Measurements from ENCODE around the gene FUT2.

The FUT2 gene

DNA sequence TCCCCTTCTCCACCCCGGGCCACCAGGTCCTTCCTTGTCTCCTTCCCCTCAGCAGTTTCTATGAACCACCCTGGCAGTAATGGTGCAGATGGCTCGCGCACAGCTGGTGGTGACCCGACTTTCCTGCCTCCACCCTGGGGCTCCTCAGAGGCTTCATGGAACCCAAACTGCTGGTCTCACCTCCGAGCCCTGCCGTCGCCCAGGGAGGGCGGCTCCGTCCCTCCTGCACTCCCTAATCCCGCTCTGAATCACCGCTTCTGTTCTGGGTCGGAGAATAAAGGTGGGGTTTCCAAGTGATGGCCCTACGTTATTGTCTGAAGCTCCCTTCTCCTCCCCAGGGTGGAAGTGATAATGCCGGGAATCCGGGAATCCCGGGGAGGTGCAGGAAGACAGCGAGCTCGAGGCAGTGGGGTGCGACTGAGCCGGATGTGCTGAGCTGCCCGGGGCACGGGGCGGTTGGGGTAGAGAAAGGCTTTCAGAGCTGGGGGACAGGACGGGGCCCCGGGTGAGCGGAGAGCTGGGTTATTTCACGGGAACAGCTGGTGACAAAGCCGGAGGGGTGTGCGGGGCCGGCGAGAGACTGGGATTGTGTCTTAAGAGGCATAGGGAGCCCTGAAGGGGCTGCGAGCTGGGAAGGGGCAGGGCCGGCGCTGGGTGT is 711 bp downstream of the FUT2 start:
- TF ChIP-seq TAF1 (IDR thresholded peaks at IDR 0.05; ENCODE audit: borderline replicate concordance, insufficient read depth, low read length): no peak
- TF ChIP-seq POLR2AphosphoS5 (IDR thresholded peaks at IDR 0.05; ENCODE audit: low read depth, low read length): no peak
- no peak for TF ChIP-seq FOXP2 (optimal IDR thresholded peaks at IDR 0.05; ENCODE audit: borderline replicate concordance, extremely low read depth, extremely low read length, insufficient read depth)
- TF ChIP-seq, protein P1, sequence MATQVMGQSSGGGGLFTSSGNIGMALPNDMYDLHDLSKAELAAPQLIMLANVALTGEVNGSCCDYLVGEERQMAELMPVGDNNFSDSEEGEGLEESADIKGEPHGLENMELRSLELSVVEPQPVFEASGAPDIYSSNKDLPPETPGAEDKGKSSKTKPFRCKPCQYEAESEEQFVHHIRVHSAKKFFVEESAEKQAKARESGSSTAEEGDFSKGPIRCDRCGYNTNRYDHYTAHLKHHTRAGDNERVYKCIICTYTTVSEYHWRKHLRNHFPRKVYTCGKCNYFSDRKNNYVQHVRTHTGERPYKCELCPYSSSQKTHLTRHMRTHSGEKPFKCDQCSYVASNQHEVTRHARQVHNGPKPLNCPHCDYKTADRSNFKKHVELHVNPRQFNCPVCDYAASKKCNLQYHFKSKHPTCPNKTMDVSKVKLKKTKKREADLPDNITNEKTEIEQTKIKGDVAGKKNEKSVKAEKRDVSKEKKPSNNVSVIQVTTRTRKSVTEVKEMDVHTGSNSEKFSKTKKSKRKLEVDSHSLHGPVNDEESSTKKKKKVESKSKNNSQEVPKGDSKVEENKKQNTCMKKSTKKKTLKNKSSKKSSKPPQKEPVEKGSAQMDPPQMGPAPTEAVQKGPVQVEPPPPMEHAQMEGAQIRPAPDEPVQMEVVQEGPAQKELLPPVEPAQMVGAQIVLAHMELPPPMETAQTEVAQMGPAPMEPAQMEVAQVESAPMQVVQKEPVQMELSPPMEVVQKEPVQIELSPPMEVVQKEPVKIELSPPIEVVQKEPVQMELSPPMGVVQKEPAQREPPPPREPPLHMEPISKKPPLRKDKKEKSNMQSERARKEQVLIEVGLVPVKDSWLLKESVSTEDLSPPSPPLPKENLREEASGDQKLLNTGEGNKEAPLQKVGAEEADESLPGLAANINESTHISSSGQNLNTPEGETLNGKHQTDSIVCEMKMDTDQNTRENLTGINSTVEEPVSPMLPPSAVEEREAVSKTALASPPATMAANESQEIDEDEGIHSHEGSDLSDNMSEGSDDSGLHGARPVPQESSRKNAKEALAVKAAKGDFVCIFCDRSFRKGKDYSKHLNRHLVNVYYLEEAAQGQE (IDR thresholded peaks at IDR 0.05; ENCODE audit: insufficient read depth in 1 of 2, low read depth in 2 of 2, low read length in 2 of 2): no peak
- no peak for TF ChIP-seq SIN3A (IDR thresholded peaks at IDR 0.05; ENCODE audit: borderline replicate concordance, insufficient read depth, low read length)

DNA sequence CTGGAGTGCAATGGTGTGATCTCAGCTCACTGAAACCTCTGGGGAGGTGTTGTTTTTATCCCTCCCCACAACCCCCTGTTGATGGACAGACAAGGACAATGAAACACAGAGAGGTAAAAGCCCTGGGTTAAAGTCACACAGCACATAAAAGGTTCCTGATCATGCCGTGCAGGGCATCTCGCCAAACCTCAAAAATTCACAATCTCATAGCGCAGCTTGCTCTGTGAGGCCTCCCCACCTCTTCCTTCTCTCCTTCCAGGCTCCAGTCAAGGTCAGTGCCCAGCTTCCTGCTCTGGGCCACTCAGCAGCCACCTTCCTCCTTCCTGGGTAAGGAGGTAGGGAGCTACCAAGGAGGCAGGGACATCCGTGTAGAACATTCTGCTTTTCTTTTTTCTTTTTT is 2.3 kb downstream of the FUT2 start:
- TF ChIP-seq POLR2AphosphoS5 (IDR thresholded peaks at IDR 0.05; ENCODE audit: low read depth, low read length): no peak
- no peak for TF ChIP-seq SIN3A (IDR thresholded peaks at IDR 0.05; ENCODE audit: borderline replicate concordance, insufficient read depth, low read length)
- TF ChIP-seq, protein P1 (IDR thresholded peaks at IDR 0.05; ENCODE audit: insufficient read depth in 1 of 2, low read depth in 2 of 2, low read length in 2 of 2): no peak
- no peak for TF ChIP-seq TAF1 (IDR thresholded peaks at IDR 0.05; ENCODE audit: borderline replicate concordance, insufficient read depth, low read length)
- TF ChIP-seq FOXP2 (optimal IDR thresholded peaks at IDR 0.05; ENCODE audit: borderline replicate concordance, extremely low read depth, extremely low read length, insufficient read depth): no peak

DNA sequence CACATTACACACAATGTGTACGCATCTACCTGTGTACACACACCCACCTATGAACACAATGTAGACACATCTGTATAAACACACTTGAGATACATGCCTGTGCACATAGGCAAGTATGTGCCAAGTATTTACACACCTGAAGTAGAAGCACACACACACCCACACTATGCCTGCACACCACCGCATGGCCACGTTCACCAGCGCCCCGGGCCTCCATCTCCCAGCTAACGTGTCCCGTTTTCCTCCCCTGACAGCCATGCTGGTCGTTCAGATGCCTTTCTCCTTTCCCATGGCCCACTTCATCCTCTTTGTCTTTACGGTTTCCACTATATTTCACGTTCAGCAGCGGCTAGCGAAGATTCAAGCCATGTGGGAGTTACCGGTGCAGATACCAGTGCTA is 6.9 kb downstream of the FUT2 start:
- TF ChIP-seq, protein P1 (IDR thresholded peaks at IDR 0.05; ENCODE audit: insufficient read depth in 1 of 2, low read depth in 2 of 2, low read length in 2 of 2): no peak
- TF ChIP-seq TAF1 (IDR thresholded peaks at IDR 0.05; ENCODE audit: borderline replicate concordance, insufficient read depth, low read length) (no peak), FOXP2 (optimal IDR thresholded peaks at IDR 0.05; ENCODE audit: borderline replicate concordance, extremely low read depth, extremely low read length, insufficient read depth) (no peak), SIN3A (IDR thresholded peaks at IDR 0.05; ENCODE audit: borderline replicate concordance, insufficient read depth, low read length) (no peak), POLR2AphosphoS5 (IDR thresholded peaks at IDR 0.05; ENCODE audit: low read depth, low read length) (no peak)

DNA sequence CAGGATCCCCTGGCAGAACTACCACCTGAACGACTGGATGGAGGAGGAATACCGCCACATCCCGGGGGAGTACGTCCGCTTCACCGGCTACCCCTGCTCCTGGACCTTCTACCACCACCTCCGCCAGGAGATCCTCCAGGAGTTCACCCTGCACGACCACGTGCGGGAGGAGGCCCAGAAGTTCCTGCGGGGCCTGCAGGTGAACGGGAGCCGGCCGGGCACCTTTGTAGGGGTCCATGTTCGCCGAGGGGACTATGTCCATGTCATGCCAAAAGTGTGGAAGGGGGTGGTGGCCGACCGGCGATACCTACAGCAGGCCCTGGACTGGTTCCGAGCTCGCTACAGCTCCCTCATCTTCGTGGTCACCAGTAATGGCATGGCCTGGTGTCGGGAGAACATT is 7.5 kb downstream of the FUT2 start:
- TF ChIP-seq SIN3A (IDR thresholded peaks at IDR 0.05; ENCODE audit: borderline replicate concordance, insufficient read depth, low read length): no peak
- TF ChIP-seq FOXP2 (optimal IDR thresholded peaks at IDR 0.05; ENCODE audit: borderline replicate concordance, extremely low read depth, extremely low read length, insufficient read depth): no peak
- TF ChIP-seq, protein P1 (IDR thresholded peaks at IDR 0.05; ENCODE audit: insufficient read depth in 1 of 2, low read depth in 2 of 2, low read length in 2 of 2): no peak
- no peak for TF ChIP-seq POLR2AphosphoS5 (IDR thresholded peaks at IDR 0.05; ENCODE audit: low read depth, low read length)
- no peak for TF ChIP-seq TAF1 (IDR thresholded peaks at IDR 0.05; ENCODE audit: borderline replicate concordance, insufficient read depth, low read length)
